Osteoblast (primary cell): ENCODE results near the gene YBEY. TPM values are rescaled to one million over a fixed set of nuclear protein-coding genes. Genes with fewer than 3 reads are reported as not detected.
A peak's percentile ranks its signal among the peaks of the same experiment; 100 is the strongest.

Source experiments
- DNase-seq: peaks from one replicate; pipeline ENCODE4 v3.0.0; 2011; ENCODE audit warnings: low spot score, mixed read lengths; ENCODE audit not compliant: insufficient read length; ENCODE audit errors: missing footprints
- H2AFZ ChIP-seq: 2 replicates; pipeline ENCODE4 v1.6.0; 2011; ENCODE audit warnings: mild to moderate bottlenecking, low read length
- H3K27ac ChIP-seq: 2 replicates; pipeline ENCODE4 v1.5.1; 2011; ENCODE audit warnings: mild to moderate bottlenecking, low read depth, low read length, moderate library complexity
- H3K27me3 ChIP-seq: 2 replicates; pipeline ENCODE4 v1.6.0; 2012; ENCODE audit warnings: mild to moderate bottlenecking, control low read depth, inconsistent platforms, low read length, moderate library complexity; ENCODE audit not compliant: insufficient read depth
- H3K36me3 ChIP-seq: 2 replicates; pipeline ENCODE4 v1.5.1; 2011; ENCODE audit warnings: mild to moderate bottlenecking, low read length, control low read depth, moderate library complexity; ENCODE audit not compliant: insufficient read depth
- H3K4me1 ChIP-seq: 2 replicates; pipeline ENCODE4 v1.5.1; 2011; ENCODE audit warnings: mild to moderate bottlenecking, low read length, control low read depth, moderate library complexity; ENCODE audit not compliant: insufficient read depth
- H3K4me2 ChIP-seq: 2 replicates; pipeline ENCODE4 v1.6.0; 2011; ENCODE audit warnings: mild to moderate bottlenecking, low read length; ENCODE audit not compliant: insufficient read depth
- H3K4me3 ChIP-seq: fragments of 200-600 bp; sonication (generic); 3 replicates; pipeline ENCODE4 v1.5.1; 2012; ENCODE audit warnings: mild to moderate bottlenecking, low read length, inconsistent platforms; ENCODE audit not compliant: insufficient read depth
- H3K79me2 ChIP-seq: 2 replicates; pipeline ENCODE4 v1.6.0; 2012; ENCODE audit warnings: mild to moderate bottlenecking, low read length, control low read depth, inconsistent platforms; ENCODE audit not compliant: insufficient read depth
- H3K9me3 ChIP-seq: 2 replicates; pipeline ENCODE4 v1.5.1; 2011; ENCODE audit warnings: low read depth, low read length, control low read depth
- H4K20me1 ChIP-seq: 2 replicates; pipeline ENCODE4 v1.6.0; 2012; ENCODE audit warnings: mild to moderate bottlenecking, low read length, control low read depth; ENCODE audit not compliant: insufficient read depth
- CTCF ChIP-seq: IDR thresholded peaks from 2 replicates; pipeline ENCODE4 v1.5.1; 2011; ENCODE audit warnings: mild to moderate bottlenecking, low read depth, low read length, moderate library complexity; ENCODE audit errors: extremely low read depth
- total RNA-seq: library from RNA; depleted of rRNA; stranded (reverse); fragments of >200 nt; gene quantifications from 2 replicates; pipeline ENCODE4 v1.2.3, GENCODE V29; 2012

The YBEY gene
- total RNA-seq, 1 donor = 18.8 TPM

- peak; percentile 42 for DNase-seq
- Histone ChIP-seq H2AFZ (no peak overlapping the region), H3K4me3 (no peak overlapping the region), H3K4me1 (no peaks in the 10 kb centered on the region), H3K27me3 (no peaks in the 10 kb centered on the region), H3K36me3 (peaks cover 85% of the 10 kb centered on the region), H3K9me3 (no peaks in the 10 kb centered on the region), H4K20me1 (peaks cover 13% of the 10 kb centered on the region), H3K79me2 (no peaks in the 10 kb centered on the region), H3K27ac (no peak overlapping the region), H3K4me2 (no peak overlapping the region)
- TF ChIP-seq CTCF = no peak
Measured at GRCh38 chr21:46264690-46265144, 21.4 kb upstream of the YBEY start.

- DNase-seq = peak; percentile 71
- Histone ChIP-seq H3K4me3 (no peak overlapping the region), H3K27ac (no peak overlapping the region), H3K36me3 (peaks cover 85% of the 10 kb centered on the region), H3K4me2 (no peak overlapping the region), H2AFZ (no peak overlapping the region), H3K79me2 (no peaks in the 10 kb centered on the region), H4K20me1 (peaks cover 15% of the 10 kb centered on the region), H3K27me3 (no peaks in the 10 kb centered on the region), H3K9me3 (no peaks in the 10 kb centered on the region), H3K4me1 (no peaks in the 10 kb centered on the region)
- no peak for TF ChIP-seq CTCF
Measured at GRCh38 chr21:46265736-46266525, 20.2 kb upstream of the YBEY start.

GRCh38 chr21:46266946-46267345 is 19.2 kb upstream of the YBEY start:
- H4K20me1 ChIP-seq = peaks cover 15% of the 10 kb centered on the region
- H3K4me2 ChIP-seq = no peak overlapping the region
- no peak for TF ChIP-seq CTCF
- DNase-seq = no peak
- peaks cover 85% of the 10 kb centered on the region for H3K36me3 ChIP-seq
- H3K27me3 ChIP-seq = no peaks in the 10 kb centered on the region
- no peak overlapping the region for H3K4me3 ChIP-seq
- no peaks in the 10 kb centered on the region for H3K9me3 ChIP-seq
- no peaks in the 10 kb centered on the region for H3K79me2 ChIP-seq
- H3K27ac ChIP-seq = no peak overlapping the region
- no peaks in the 10 kb centered on the region for H3K4me1 ChIP-seq
- no peak overlapping the region for H2AFZ ChIP-seq

- Histone ChIP-seq H3K9me3 (no peaks in the 10 kb centered on the region), H3K79me2 (no peaks in the 10 kb centered on the region), H3K27me3 (no peaks in the 10 kb centered on the region), H2AFZ (no peak overlapping the region), H4K20me1 (peaks cover 15% of the 10 kb centered on the region), H3K4me2 (no peak overlapping the region), H3K4me1 (no peaks in the 10 kb centered on the region), H3K4me3 (no peak overlapping the region), H3K27ac (no peak overlapping the region), H3K36me3 (peaks cover 91% of the 10 kb centered on the region)
- DNase-seq = no peak
- no peak for TF ChIP-seq CTCF
Measured at GRCh38 chr21:46268371-46268770, 17.8 kb upstream of the YBEY start.
